Measurements from ENCODE around the gene PEX11A.

- TF ChIP-seq, protein P1, sequence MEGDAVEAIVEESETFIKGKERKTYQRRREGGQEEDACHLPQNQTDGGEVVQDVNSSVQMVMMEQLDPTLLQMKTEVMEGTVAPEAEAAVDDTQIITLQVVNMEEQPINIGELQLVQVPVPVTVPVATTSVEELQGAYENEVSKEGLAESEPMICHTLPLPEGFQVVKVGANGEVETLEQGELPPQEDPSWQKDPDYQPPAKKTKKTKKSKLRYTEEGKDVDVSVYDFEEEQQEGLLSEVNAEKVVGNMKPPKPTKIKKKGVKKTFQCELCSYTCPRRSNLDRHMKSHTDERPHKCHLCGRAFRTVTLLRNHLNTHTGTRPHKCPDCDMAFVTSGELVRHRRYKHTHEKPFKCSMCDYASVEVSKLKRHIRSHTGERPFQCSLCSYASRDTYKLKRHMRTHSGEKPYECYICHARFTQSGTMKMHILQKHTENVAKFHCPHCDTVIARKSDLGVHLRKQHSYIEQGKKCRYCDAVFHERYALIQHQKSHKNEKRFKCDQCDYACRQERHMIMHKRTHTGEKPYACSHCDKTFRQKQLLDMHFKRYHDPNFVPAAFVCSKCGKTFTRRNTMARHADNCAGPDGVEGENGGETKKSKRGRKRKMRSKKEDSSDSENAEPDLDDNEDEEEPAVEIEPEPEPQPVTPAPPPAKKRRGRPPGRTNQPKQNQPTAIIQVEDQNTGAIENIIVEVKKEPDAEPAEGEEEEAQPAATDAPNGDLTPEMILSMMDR (IDR thresholded peaks at IDR 0.05): no peak
- TF ChIP-seq POLR2A (IDR thresholded peaks at IDR 0.05): no peak
Observed at GRCh38 chr15:89668171-89668570, 22.4 kb downstream of the PEX11A start.

Measured in lower leg skin (tissue), 3 donors.